Measurements from ENCODE around the gene ZNF709.
"Not testable (repeated sequence)": the region's sequence is repeated elsewhere in the genome, so short reads cannot be mapped to it uniquely, and the experiment has no call there.

The ZNF709 gene

GRCh38 chr19:12485571-12485970 is 955 bp upstream of the ZNF709 start:
- Histone ChIP-seq H3K9me3 (ENCODE audit: control insufficient read depth in 1 of 2, low read length in 2 of 2) (no peaks in the 10 kb centered on the region), H3K4me3 (ENCODE audit: low read depth in 1 of 2, low read length in 2 of 2) (peak overlapping the region; percentile 92 to 99), H3K27ac (ENCODE audit: low read length) (no peak overlapping the region), H3K4me1 (ENCODE audit: control insufficient read depth in 1 of 2, insufficient read depth in 2 of 2, low read length in 2 of 2) (peaks cover 0 to 17% of the 10 kb centered on the region in 2 donors), H3K36me3 (ENCODE audit: control insufficient read depth in 1 of 2, insufficient read depth in 2 of 2, low read length in 2 of 2) (no peaks in the 10 kb centered on the region), H3K27me3 (ENCODE audit: low read depth, low read length) (no peaks in the 10 kb centered on the region)

- peak overlapping the region; percentile 67 for H3K27ac ChIP-seq (ENCODE audit: low read length)
These were observed 418 bp upstream of the ZNF709 start for GRCh38 chr19:12485052-12485416.

GRCh38 chr19:12484011-12484370 is 625 bp downstream of the ZNF709 start:
- Histone ChIP-seq H3K4me3 (ENCODE audit: low read depth in 1 of 2, low read length in 2 of 2) (peak overlapping the region; percentile 92 to 99), H3K27me3 (ENCODE audit: low read depth, low read length) (no peaks in the 10 kb centered on the region), H3K9me3 (ENCODE audit: control insufficient read depth in 1 of 2, low read length in 2 of 2) (no peaks in the 10 kb centered on the region), H3K36me3 (ENCODE audit: control insufficient read depth in 1 of 2, insufficient read depth in 2 of 2, low read length in 2 of 2) (no peaks in the 10 kb centered on the region), H3K27ac (ENCODE audit: low read length) (no peak overlapping the region), H3K4me1 (ENCODE audit: control insufficient read depth in 1 of 2, insufficient read depth in 2 of 2, low read length in 2 of 2) (peaks cover 0 to 17% of the 10 kb centered on the region in 2 donors)

More at GRCh38 chr19:12485052-12485416, 418 bp upstream of the ZNF709 start:
- no peaks in the 10 kb centered on the region for H3K36me3 ChIP-seq (ENCODE audit: control insufficient read depth in 1 of 2, insufficient read depth in 2 of 2, low read length in 2 of 2)
- peaks cover 0 to 17% of the 10 kb centered on the region in 2 donors for H3K4me1 ChIP-seq (ENCODE audit: control insufficient read depth in 1 of 2, insufficient read depth in 2 of 2, low read length in 2 of 2)
- peak overlapping the region; percentile 92 to 99 for H3K4me3 ChIP-seq (ENCODE audit: low read depth in 1 of 2, low read length in 2 of 2)
- no peaks in the 10 kb centered on the region for H3K9me3 ChIP-seq (ENCODE audit: control insufficient read depth in 1 of 2, low read length in 2 of 2)
- no peaks in the 10 kb centered on the region for H3K27me3 ChIP-seq (ENCODE audit: low read depth, low read length)

GRCh38 chr19:12482509-12482886 is 2.1 kb downstream of the ZNF709 start:
- H3K36me3 ChIP-seq (ENCODE audit: control insufficient read depth in 1 of 2, insufficient read depth in 2 of 2, low read length in 2 of 2): no peaks in the 10 kb centered on the region
- H3K4me1 ChIP-seq (ENCODE audit: control insufficient read depth in 1 of 2, insufficient read depth in 2 of 2, low read length in 2 of 2): peaks cover 0 to 17% of the 10 kb centered on the region in 2 donors
- no peaks in the 10 kb centered on the region for H3K9me3 ChIP-seq (ENCODE audit: control insufficient read depth in 1 of 2, low read length in 2 of 2)
- no peaks in the 10 kb centered on the region for H3K27me3 ChIP-seq (ENCODE audit: low read depth, low read length)
- H3K27ac ChIP-seq (ENCODE audit: low read length): no peak overlapping the region
- H3K4me3 ChIP-seq (ENCODE audit: low read depth in 1 of 2, low read length in 2 of 2): no peak overlapping the region

- H3K27me3 ChIP-seq (ENCODE audit: low read depth, low read length): no peaks in the 10 kb centered on the region
- H3K4me1 ChIP-seq (ENCODE audit: control insufficient read depth in 1 of 2, insufficient read depth in 2 of 2, low read length in 2 of 2): peaks cover 0 to 17% of the 10 kb centered on the region in 2 donors
- H3K9me3 ChIP-seq (ENCODE audit: control insufficient read depth in 1 of 2, low read length in 2 of 2): no peaks in the 10 kb centered on the region
- H3K36me3 ChIP-seq (ENCODE audit: control insufficient read depth in 1 of 2, insufficient read depth in 2 of 2, low read length in 2 of 2): no peaks in the 10 kb centered on the region
- no peak overlapping the region for H3K27ac ChIP-seq (ENCODE audit: low read length)
- no peak overlapping the region for H3K4me3 ChIP-seq (ENCODE audit: low read depth in 1 of 2, low read length in 2 of 2)
These were observed 2.7 kb downstream of the ZNF709 start for GRCh38 chr19:12481781-12482508.

- no peaks in the 10 kb centered on the region for H3K36me3 ChIP-seq (ENCODE audit: control insufficient read depth in 1 of 2, insufficient read depth in 2 of 2, low read length in 2 of 2)
- H3K4me3 ChIP-seq (ENCODE audit: low read depth in 1 of 2, low read length in 2 of 2): no peak overlapping the region
- no peaks in the 10 kb centered on the region for H3K9me3 ChIP-seq (ENCODE audit: control insufficient read depth in 1 of 2, low read length in 2 of 2)
- H3K4me1 ChIP-seq (ENCODE audit: control insufficient read depth in 1 of 2, insufficient read depth in 2 of 2, low read length in 2 of 2): peaks cover 0 to 6% of the 10 kb centered on the region in 2 donors
- no peak overlapping the region for H3K27ac ChIP-seq (ENCODE audit: low read length)
- no peaks in the 10 kb centered on the region for H3K27me3 ChIP-seq (ENCODE audit: low read depth, low read length)
These were observed 6.2 kb downstream of the ZNF709 start for GRCh38 chr19:12478234-12478941.

GRCh38 chr19:12467651-12468050 is 17.0 kb downstream of the ZNF709 start:
- not testable (repeated sequence) for H3K4me3 ChIP-seq (ENCODE audit: low read depth in 1 of 2, low read length in 2 of 2); H3K27ac ChIP-seq (ENCODE audit: low read length); H3K27me3 ChIP-seq (ENCODE audit: low read depth, low read length); H3K4me1 ChIP-seq (ENCODE audit: control insufficient read depth in 1 of 2, insufficient read depth in 2 of 2, low read length in 2 of 2)
- Histone ChIP-seq H3K9me3 (ENCODE audit: control insufficient read depth in 1 of 2, low read length in 2 of 2) (peaks cover 40 to 49% of the 10 kb centered on the region in 2 donors), H3K36me3 (ENCODE audit: control insufficient read depth in 1 of 2, insufficient read depth in 2 of 2, low read length in 2 of 2) (peaks cover 22 to 43% of the 10 kb centered on the region in 2 donors)

- no peaks in the 10 kb centered on the region for H3K4me1 ChIP-seq (ENCODE audit: control insufficient read depth in 1 of 2, insufficient read depth in 2 of 2, low read length in 2 of 2)
- peak overlapping the region in 1 of 2 donors; percentile 46 for H3K4me3 ChIP-seq (ENCODE audit: low read depth in 1 of 2, low read length in 2 of 2)
- no peaks in the 10 kb centered on the region for H3K27me3 ChIP-seq (ENCODE audit: low read depth, low read length)
- no peak overlapping the region for H3K27ac ChIP-seq (ENCODE audit: low read length)
- H3K36me3 ChIP-seq (ENCODE audit: control insufficient read depth in 1 of 2, insufficient read depth in 2 of 2, low read length in 2 of 2): peaks cover 22 to 43% of the 10 kb centered on the region in 2 donors
- peaks cover 48 to 51% of the 10 kb centered on the region in 2 donors for H3K9me3 ChIP-seq (ENCODE audit: control insufficient read depth in 1 of 2, low read length in 2 of 2)
These were observed 19.4 kb downstream of the ZNF709 start for GRCh38 chr19:12465211-12465610.

GRCh38 chr19:12464769-12465168 is 19.8 kb downstream of the ZNF709 start:
- H3K27ac ChIP-seq (ENCODE audit: low read length): no peak overlapping the region
- peaks cover 43 to 50% of the 10 kb centered on the region in 2 donors for H3K9me3 ChIP-seq (ENCODE audit: control insufficient read depth in 1 of 2, low read length in 2 of 2)
- no peaks in the 10 kb centered on the region for H3K27me3 ChIP-seq (ENCODE audit: low read depth, low read length)
- H3K4me1 ChIP-seq (ENCODE audit: control insufficient read depth in 1 of 2, insufficient read depth in 2 of 2, low read length in 2 of 2): no peaks in the 10 kb centered on the region
- peaks cover 22 to 43% of the 10 kb centered on the region in 2 donors for H3K36me3 ChIP-seq (ENCODE audit: control insufficient read depth in 1 of 2, insufficient read depth in 2 of 2, low read length in 2 of 2)
- H3K4me3 ChIP-seq (ENCODE audit: low read depth in 1 of 2, low read length in 2 of 2): peak overlapping the region in 1 of 2 donors; percentile 46

- Histone ChIP-seq H3K4me3 (ENCODE audit: low read depth in 1 of 2, low read length in 2 of 2) (peak overlapping the region in 1 of 2 donors; percentile 46), H3K36me3 (ENCODE audit: control insufficient read depth in 1 of 2, insufficient read depth in 2 of 2, low read length in 2 of 2) (peaks cover 22 to 43% of the 10 kb centered on the region in 2 donors), H3K9me3 (ENCODE audit: control insufficient read depth in 1 of 2, low read length in 2 of 2) (peaks cover 46 to 50% of the 10 kb centered on the region in 2 donors)
- H3K4me1 ChIP-seq (ENCODE audit: control insufficient read depth in 1 of 2, insufficient read depth in 2 of 2, low read length in 2 of 2); H3K27ac ChIP-seq (ENCODE audit: low read length); H3K27me3 ChIP-seq (ENCODE audit: low read depth, low read length): not testable (repeated sequence)
These were observed 20.5 kb downstream of the ZNF709 start for GRCh38 chr19:12464139-12464538.

- Histone ChIP-seq H3K27me3 (ENCODE audit: low read depth, low read length) (no peaks in the 10 kb centered on the region), H3K4me3 (ENCODE audit: low read depth in 1 of 2, low read length in 2 of 2) (no peak overlapping the region), H3K27ac (ENCODE audit: low read length) (no peak overlapping the region), H3K9me3 (ENCODE audit: control insufficient read depth in 1 of 2, low read length in 2 of 2) (peaks cover 0 to 33% of the 10 kb centered on the region in 2 donors), H3K36me3 (ENCODE audit: control insufficient read depth in 1 of 2, insufficient read depth in 2 of 2, low read length in 2 of 2) (peaks cover 0 to 8% of the 10 kb centered on the region in 2 donors), H3K4me1 (ENCODE audit: control insufficient read depth in 1 of 2, insufficient read depth in 2 of 2, low read length in 2 of 2) (no peaks in the 10 kb centered on the region)
These were observed 31.1 kb downstream of the ZNF709 start for GRCh38 chr19:12453495-12453894.

All from muscle layer of duodenum (tissue), 2 donors.